ENCODE data around the gene PCBD2. TPM values are rescaled to one million over a fixed set of nuclear protein-coding genes. Genes with fewer than 3 reads are reported as not detected.

PCBD2 gene
- total and polyA plus RNA-seq, 2 experiments from 2014 or later, result 8.7 to 16.0 TPM

- peaks cover 6% of the 10 kb centered on the region; the same call in 2 of the 3 replicates for H3K36me3 Mint-ChIP-seq (ENCODE audit: low read depth)
- no peak overlapping the region for H2AFZ ChIP-seq
- DNase-seq (ENCODE audit: low spot score) (no peak), ATAC-seq (no peak)
- no peaks in the 10 kb centered on the region for H3K9me3 Mint-ChIP-seq
- no peak overlapping the region for H3K4me3 Mint-ChIP-seq
- H3K27me3 Mint-ChIP-seq (ENCODE audit: insufficient read depth, low read depth, poor library complexity), result peaks cover 1% of the 10 kb centered on the region
- TF ChIP-seq POLR2AphosphoS5 (IDR thresholded peaks at IDR 0.05; ENCODE audit: low read depth), result no peak
- TF ChIP-seq STAT1 (IDR thresholded peaks at IDR 0.05; ENCODE audit: unreplicated experiment), result no peak
- no peak for TF ChIP-seq ZNF462 (CRISPR knock-in tag; IDR thresholded peaks at IDR 0.05)
- TF ChIP-seq ETS1 (IDR thresholded peaks at IDR 0.05), result no peak
- no peak for TF ChIP-seq JUNB (IDR thresholded peaks at IDR 0.05; ENCODE audit: unreplicated experiment)
- H3F3A ChIP-seq (replicated peaks; ENCODE audit: low read depth), result 0 out of 2 replicates have a peak, but pooled peaks cover 3% of the 10 kb centered on the region
- no peaks in the 10 kb centered on the region; the same call in 1 of the 2 replicates for H3K4me1 ChIP-seq (ENCODE audit: insufficient read depth)
- H3K4me3 ChIP-seq, result no peak overlapping the region
- H3K36me3 ChIP-seq (ENCODE audit: insufficient read depth), result peaks cover 3% of the 10 kb centered on the region; the same call in 1 of the 2 replicates
- peaks cover 11% of the 10 kb centered on the region for H3K4me1 Mint-ChIP-seq
- no peaks in the 10 kb centered on the region; the same call in 1 of the 2 replicates for H4K20me1 ChIP-seq (replicated peaks; ENCODE audit: insufficient read depth)
- H3K27ac Mint-ChIP-seq, result no peak overlapping the region
- H3K9me2 ChIP-seq (ENCODE audit: insufficient read depth), result no peaks in the 10 kb centered on the region
- H3K79me2 ChIP-seq (replicated peaks; ENCODE audit: insufficient read depth), result no peaks in the 10 kb centered on the region
- no peaks in the 10 kb centered on the region for H3K27me3 ChIP-seq (ENCODE audit: insufficient read depth)
- H3K4me2 ChIP-seq, result no peak overlapping the region
- no peak overlapping the region for H3K27ac ChIP-seq (ENCODE audit: low read depth)
These were observed 58.2 kb downstream of the PCBD2 start for GRCh38 chr5:134963098-134963497.

Data from GM23338 (cell line).